Measurements from ENCODE around the gene HDAC3. TPM values are rescaled to one million over a fixed set of nuclear protein-coding genes. Genes with fewer than 3 reads are reported as not detected.

Gene HDAC3
- total RNA-seq, 1 donor from 2014 or later: 84.9 TPM

DNA sequence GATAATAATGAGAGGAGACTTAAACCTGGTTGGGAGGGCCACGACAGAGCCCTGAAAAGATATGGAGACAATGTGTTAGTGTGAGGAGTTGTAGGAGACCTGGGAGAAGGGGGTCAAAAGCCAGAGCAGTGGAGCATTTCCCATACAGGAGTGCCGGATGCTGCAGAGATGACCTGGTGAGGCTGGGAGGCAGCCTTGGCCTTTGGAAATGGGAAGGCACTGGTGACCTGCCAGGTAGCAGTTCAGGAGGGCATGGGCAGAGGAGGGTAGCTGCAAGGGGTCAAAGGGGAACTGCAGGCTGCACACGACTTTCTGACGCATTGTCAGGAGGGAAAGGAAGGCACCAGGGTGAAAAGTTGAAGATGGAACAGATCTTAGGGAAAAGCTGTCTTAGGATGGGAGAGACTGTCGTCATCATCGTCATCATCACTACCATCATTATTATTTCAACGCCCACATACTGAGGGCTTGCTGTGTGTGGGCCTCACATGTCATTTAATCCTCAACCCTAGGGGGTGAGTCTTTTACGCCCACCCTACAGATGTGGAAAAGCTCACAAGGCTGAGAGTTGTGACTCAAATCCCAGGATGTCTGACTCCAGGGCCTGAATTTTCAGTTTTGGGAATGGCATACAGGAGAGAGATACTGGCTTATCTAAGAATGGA is 32.1 kb upstream of the HDAC3 start:
- peaks cover 13% of the 10 kb centered on the region for H3K27me3 Mint-ChIP-seq (ENCODE audit: unreplicated experiment)
- no peaks in the 10 kb centered on the region for H3K9me3 Mint-ChIP-seq (ENCODE audit: unreplicated experiment)
- TF ChIP-seq, protein P1, sequence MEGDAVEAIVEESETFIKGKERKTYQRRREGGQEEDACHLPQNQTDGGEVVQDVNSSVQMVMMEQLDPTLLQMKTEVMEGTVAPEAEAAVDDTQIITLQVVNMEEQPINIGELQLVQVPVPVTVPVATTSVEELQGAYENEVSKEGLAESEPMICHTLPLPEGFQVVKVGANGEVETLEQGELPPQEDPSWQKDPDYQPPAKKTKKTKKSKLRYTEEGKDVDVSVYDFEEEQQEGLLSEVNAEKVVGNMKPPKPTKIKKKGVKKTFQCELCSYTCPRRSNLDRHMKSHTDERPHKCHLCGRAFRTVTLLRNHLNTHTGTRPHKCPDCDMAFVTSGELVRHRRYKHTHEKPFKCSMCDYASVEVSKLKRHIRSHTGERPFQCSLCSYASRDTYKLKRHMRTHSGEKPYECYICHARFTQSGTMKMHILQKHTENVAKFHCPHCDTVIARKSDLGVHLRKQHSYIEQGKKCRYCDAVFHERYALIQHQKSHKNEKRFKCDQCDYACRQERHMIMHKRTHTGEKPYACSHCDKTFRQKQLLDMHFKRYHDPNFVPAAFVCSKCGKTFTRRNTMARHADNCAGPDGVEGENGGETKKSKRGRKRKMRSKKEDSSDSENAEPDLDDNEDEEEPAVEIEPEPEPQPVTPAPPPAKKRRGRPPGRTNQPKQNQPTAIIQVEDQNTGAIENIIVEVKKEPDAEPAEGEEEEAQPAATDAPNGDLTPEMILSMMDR (IDR thresholded peaks at IDR 0.05; ENCODE audit: unreplicated experiment): no peak
- peaks cover 28% of the 10 kb centered on the region for H3K4me1 Mint-ChIP-seq (ENCODE audit: unreplicated experiment)
- peaks cover 32% of the 10 kb centered on the region for H3K36me3 Mint-ChIP-seq (ENCODE audit: low read depth, unreplicated experiment)
- peak overlapping the region; percentile 18 for H3K27ac Mint-ChIP-seq (ENCODE audit: unreplicated experiment)
- no peak for DNase-seq (ENCODE audit: low spot score)
- H3K4me3 Mint-ChIP-seq (ENCODE audit: unreplicated experiment): peak overlapping the region; percentile 18

DNA sequence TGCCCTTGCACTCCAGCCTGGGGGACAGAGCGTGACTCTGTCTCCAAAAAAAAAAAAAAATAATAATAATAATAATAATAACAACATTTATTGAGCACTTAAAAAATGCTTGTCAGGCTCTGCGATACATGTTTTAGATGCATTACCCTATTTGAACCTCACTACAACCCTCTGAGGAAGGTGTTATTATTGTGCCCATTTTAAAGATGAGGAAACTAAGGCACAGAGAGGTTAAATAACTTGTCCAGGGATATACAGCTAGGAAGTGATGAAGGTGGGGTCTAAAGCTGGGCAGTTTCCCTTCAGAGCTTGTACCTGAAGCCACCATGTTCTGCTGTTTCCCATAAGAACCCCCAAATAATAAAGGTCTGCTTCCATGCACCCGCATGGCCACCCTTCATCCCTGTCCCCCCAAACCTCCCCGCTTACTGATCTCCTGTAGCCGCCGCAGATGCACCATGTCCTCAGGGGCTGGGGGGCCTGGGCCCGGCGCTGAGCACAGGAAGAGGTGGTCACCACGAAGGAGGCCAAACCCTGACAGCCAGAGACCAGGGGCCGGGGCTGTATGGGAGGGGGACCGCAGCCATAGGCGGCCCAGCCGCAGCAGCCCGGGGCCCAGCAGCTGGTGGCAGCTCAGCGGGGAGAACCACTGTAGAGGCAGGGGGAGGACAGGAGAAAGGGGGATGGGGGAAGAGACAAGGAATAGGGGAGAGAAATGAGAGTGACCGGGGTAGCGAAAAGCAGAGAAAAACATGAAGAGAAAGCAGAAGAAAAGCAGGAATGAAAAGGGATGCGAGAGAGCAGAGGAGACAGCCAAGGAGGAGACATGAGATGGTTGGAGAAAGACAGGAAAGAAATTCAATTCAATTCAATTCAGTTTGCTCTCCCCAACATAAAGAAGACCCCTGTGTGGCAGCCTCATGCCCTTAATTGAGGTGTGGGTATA is 29.6 kb upstream of the HDAC3 start:
- H3K27ac Mint-ChIP-seq (ENCODE audit: unreplicated experiment): no peak overlapping the region

DNA sequence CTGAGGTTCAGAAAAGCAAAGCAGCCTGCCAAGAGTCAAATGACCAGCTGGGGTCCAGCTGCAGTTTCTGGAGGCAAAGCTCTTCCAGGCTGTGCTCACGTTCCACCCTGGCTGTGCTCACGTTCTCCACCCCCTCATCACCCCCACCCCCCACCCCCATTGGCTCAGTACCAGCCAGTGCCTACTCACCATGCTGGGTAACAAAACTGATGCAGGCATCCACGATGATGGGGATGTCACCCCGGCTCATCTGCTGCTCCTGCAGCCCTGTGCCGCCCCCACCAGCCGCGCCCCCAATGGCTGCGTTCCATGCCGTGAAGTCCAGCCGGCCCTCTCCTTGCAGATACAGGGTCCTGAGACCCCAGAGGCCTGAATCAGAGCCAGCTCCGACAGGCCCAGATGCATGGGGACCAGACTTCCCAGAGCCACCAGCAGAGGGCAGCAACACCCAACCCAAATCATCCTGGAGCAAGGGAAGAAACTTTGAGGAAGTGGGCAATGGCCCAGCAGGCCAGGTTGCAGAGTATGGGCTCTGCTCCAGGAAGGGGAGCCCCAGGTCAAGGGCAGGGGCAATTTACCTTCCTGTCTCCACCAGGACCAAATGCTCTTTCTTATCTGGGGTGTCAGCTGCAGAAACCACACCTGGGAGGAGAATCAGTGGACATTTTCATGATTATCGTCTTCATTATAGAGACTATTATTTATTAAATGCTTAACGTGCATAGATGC is 28.2 kb upstream of the HDAC3 start:
- peak; percentile 81 for DNase-seq (ENCODE audit: low spot score)
- Mint-ChIP-seq H3K27ac (ENCODE audit: unreplicated experiment) (peak overlapping the region; percentile 24), H3K4me3 (ENCODE audit: unreplicated experiment) (peak overlapping the region; percentile 67), H3K27me3 (ENCODE audit: unreplicated experiment) (peaks cover 11% of the 10 kb centered on the region), H3K36me3 (ENCODE audit: low read depth, unreplicated experiment) (peaks cover 40% of the 10 kb centered on the region), H3K9me3 (ENCODE audit: unreplicated experiment) (no peaks in the 10 kb centered on the region), H3K4me1 (ENCODE audit: unreplicated experiment) (peaks cover 22% of the 10 kb centered on the region)
- TF ChIP-seq, protein P1 (IDR thresholded peaks at IDR 0.05; ENCODE audit: unreplicated experiment): peak; percentile 92

More for the DNA sequence above, 29.6 kb upstream of the HDAC3 start:
- Mint-ChIP-seq H3K4me3 (ENCODE audit: unreplicated experiment) (no peak overlapping the region), H3K9me3 (ENCODE audit: unreplicated experiment) (no peaks in the 10 kb centered on the region), H3K27me3 (ENCODE audit: unreplicated experiment) (peaks cover 13% of the 10 kb centered on the region), H3K36me3 (ENCODE audit: low read depth, unreplicated experiment) (peaks cover 40% of the 10 kb centered on the region), H3K4me1 (ENCODE audit: unreplicated experiment) (peaks cover 26% of the 10 kb centered on the region)
- TF ChIP-seq, protein P1 (IDR thresholded peaks at IDR 0.05; ENCODE audit: unreplicated experiment): no peak
- no peak for DNase-seq (ENCODE audit: low spot score)

DNA sequence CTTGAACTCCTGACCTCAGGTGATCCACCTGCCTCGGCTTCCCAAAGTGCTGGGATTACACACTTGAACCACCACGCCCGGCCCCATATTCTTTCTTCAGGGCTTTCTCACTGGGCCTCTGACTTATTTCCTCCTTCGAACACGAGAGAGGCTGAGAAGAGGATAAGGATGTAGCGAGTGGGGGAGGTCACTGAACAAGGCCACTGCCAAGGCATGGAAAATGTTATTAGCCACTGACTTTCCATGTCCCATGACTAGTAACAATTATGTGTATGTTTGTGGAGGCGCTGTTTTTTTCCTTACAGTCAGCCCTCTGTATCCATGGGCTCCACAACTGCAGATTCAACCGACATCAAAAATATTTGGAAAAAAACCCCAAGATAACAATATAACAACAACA is 26.9 kb upstream of the HDAC3 start:
- no peak for DNase-seq (ENCODE audit: low spot score)
- Mint-ChIP-seq H3K27ac (ENCODE audit: unreplicated experiment) (peak overlapping the region; percentile 74), H3K4me1 (ENCODE audit: unreplicated experiment) (peaks cover 20% of the 10 kb centered on the region), H3K4me3 (ENCODE audit: unreplicated experiment) (peak overlapping the region; percentile 37), H3K9me3 (ENCODE audit: unreplicated experiment) (no peaks in the 10 kb centered on the region), H3K36me3 (ENCODE audit: low read depth, unreplicated experiment) (peaks cover 40% of the 10 kb centered on the region), H3K27me3 (ENCODE audit: unreplicated experiment) (peaks cover 7% of the 10 kb centered on the region)
- TF ChIP-seq, protein P1 (IDR thresholded peaks at IDR 0.05; ENCODE audit: unreplicated experiment): no peak

Data from endothelial cell (in vitro differentiated cells).